GM18526 (cell line): Measurements from ENCODE around the gene PRAMEF17.
"Not testable (repeated sequence)": the region's sequence is repeated elsewhere in the genome, so short reads cannot be mapped to it uniquely, and the experiment has no call there.

Experiments
- POLR2A ChIP-seq: IDR thresholded peaks from 3 replicates; pipeline ENCODE4 v1.6.1; 2011; ENCODE audit not compliant: insufficient read length; ENCODE audit errors: extremely low read depth

Gene PRAMEF17, protein sequence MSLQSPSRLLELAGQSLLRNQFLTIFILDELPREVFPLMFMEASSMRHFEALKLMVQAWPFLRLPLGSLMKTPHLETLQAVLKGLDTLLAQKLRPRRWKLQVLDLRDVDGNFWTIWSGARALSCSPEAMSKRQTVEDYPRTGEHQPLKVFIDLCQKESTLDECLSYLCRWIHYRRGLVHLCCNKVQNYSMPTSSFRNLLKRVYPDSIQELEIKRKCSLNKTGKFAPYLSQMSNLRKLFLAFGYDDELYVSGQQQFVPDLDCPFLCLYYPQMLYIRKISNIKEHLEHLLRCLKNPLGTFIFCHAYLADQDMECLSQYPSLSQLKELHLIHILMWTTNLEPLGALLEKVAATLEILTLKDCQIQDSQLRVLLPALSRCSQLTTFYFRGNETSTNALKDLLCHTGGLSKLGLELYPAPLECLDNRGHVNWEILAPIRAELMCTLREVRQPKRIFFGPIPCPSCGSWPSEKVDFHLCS

DNA sequence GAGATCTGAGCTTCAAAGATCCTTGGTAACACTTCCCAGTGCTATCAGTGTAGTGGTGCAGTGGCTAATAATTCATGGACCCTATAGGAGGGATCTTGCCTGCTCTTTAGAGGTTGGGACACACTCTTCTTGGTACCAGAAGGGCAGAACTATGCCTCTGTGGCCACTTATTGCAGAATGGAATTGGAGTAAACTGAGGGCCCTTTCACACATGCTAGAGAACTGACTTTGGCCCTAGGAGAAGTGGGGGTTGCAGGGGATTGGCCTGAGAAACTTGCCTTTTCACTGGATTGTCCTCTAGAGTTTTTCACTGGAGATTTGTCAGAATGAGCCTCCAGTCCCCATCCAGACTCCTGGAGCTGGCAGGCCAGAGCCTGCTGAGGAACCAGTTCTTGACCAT is at the start of gene PRAMEF17:
TSS of gene PRAMEF17 (plus strand) at position 301 of the 400 bp plus-strand sequence. CDS start at position 327, 26 bp downstream.
- not testable (repeated sequence) for TF ChIP-seq POLR2A

DNA sequence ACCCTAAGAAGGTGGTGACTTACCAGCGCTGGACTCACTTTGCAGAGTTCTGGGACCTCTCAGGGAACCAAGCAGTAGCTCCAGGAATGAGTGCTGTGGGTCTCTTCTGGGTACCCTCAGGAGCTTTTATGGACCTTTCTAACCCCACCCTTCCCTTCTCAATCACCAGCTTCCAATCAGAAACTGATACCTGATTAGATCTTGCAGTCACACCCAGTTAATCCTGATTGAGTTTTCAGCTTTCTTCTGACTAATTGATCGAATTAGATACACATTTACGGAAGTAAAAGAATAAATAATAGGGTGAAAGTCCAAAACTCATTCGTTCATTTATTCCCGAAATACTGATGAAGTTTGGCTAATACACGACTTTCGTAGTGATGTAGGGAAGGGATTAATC is 42.4 kb upstream of the PRAMEF17 start, which contains the start of gene PRAMEF14:
TSS of gene PRAMEF14 (minus strand) at position 101 of the 400 bp plus-strand sequence. CDS start 1,820 bp downstream, outside the sequence.
- not testable (repeated sequence) for TF ChIP-seq POLR2A

DNA sequence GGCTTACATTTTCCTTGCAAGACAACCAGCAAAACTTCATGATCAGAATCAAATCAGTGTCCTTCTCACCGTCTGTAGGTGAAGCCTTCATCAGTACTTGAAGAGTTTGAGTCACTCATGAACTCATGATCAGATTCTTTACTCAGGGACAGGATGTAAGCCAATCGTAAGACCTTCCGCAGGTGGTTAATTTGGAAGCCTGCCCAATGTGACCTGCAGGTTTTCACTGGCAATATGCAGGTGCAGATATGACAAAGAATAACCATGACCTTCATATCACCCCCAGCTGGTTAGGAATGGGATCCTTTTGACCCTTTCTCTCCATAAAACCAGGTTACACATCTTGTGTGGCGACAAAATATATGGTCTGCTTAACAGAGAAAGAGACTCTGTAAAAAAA is 18.4 kb downstream of the PRAMEF17 start:
- TF ChIP-seq POLR2A = no peak

DNA sequence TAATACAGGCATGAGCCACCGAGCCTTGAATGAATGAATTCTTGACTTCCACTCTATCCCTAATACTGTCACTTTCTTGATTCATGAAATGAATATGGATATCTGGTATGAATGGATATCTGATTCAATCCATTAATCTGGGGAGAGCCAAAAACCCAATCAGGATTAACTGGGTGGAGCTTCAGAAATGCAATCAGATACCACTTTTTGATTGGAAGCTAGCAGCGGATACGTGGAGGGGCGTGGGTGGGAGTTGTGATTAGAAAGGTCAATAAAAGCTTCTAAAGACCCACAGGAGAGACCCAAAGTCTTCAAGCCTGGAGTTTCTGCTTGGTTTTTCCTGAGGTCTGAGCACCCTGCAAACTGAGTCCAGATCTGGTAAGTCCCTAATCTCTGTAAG is 20.7 kb downstream of the PRAMEF17 start, which contains the start of gene PRAMEF20:
TSS of gene PRAMEF20 (plus strand) at position 301 of the 400 bp plus-strand sequence. CDS start 5,905 bp downstream, outside the sequence.
- not testable (repeated sequence) for TF ChIP-seq POLR2A

DNA sequence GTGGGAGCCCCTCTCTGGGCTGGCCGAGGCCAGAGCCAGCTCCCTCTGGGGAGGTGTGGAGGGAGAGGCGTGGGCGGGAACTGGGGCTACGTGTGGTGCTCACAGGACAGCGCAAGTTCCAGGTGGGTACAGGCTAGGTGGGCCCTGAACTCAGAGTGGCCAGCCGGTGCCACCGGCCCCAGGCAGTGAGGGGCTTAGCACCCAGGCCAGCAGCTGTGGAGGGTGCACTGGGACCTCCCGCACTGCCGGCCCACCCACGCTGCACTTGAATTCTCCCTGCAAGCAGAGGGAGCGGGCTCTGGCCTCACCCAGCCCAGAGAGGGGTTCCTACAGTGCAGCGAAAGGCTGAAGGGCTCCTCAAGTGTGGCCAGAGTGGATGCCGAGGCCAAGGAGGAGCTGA is 41.1 kb downstream of the PRAMEF17 start:
- no peak for TF ChIP-seq POLR2A

DNA sequence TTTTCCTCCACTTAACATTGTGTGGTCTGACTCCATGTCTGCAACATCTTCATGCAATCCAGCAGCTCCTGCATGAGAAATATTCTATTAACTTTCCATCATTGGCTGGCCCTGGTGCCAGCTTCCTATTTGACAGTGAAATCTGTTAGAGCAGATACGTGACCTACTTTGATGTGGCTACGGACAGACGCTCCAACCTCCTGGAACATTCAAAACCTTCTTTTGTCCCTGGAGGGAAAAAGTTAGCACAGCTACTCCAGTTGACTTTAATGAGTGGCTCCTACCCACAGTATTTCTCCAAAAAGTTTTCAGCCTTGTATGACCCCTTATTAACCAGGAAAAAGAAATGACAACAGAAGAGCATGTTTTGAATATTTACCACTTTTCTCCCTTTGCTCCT is 42.8 kb downstream of the PRAMEF17 start:
- TF ChIP-seq POLR2A = no peak

DNA sequence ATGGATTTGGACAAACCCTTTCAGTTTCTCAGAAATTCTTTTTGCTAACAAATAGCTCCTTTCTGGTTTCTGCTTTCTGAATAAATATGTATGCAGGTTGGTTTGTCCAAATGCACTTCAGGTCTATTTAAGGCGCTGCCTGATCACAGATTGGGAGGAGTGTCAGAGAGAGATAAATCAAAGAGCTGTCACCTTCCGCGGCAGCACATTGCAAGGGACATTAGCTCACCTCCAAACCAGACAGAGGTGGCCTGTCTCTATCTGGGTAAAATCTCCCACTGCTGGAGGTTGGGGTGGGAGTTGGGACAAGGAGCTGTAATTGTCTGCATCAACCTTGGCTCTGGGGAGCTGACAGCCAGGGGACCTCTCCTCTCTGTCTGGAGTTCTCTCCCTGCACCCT is 46.0 kb downstream of the PRAMEF17 start:
- no peak for TF ChIP-seq POLR2A
